Activated CD4-positive, CD25-positive, alpha-beta regulatory T cell (primary cell): ENCODE measurements around the gene ATL3.
"Not testable (repeated sequence)": the region's sequence is repeated elsewhere in the genome, so short reads cannot be mapped to it uniquely, and the experiment has no call there.

Experiments
- DNase-seq, 4 experiments: peaks; one replicate each; lab custom pipeline; 2025; lab: John Stamatoyannopoulos, UW

The ATL3 gene, protein sequence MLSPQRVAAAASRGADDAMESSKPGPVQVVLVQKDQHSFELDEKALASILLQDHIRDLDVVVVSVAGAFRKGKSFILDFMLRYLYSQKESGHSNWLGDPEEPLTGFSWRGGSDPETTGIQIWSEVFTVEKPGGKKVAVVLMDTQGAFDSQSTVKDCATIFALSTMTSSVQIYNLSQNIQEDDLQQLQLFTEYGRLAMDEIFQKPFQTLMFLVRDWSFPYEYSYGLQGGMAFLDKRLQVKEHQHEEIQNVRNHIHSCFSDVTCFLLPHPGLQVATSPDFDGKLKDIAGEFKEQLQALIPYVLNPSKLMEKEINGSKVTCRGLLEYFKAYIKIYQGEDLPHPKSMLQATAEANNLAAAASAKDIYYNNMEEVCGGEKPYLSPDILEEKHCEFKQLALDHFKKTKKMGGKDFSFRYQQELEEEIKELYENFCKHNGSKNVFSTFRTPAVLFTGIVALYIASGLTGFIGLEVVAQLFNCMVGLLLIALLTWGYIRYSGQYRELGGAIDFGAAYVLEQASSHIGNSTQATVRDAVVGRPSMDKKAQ

DNA sequence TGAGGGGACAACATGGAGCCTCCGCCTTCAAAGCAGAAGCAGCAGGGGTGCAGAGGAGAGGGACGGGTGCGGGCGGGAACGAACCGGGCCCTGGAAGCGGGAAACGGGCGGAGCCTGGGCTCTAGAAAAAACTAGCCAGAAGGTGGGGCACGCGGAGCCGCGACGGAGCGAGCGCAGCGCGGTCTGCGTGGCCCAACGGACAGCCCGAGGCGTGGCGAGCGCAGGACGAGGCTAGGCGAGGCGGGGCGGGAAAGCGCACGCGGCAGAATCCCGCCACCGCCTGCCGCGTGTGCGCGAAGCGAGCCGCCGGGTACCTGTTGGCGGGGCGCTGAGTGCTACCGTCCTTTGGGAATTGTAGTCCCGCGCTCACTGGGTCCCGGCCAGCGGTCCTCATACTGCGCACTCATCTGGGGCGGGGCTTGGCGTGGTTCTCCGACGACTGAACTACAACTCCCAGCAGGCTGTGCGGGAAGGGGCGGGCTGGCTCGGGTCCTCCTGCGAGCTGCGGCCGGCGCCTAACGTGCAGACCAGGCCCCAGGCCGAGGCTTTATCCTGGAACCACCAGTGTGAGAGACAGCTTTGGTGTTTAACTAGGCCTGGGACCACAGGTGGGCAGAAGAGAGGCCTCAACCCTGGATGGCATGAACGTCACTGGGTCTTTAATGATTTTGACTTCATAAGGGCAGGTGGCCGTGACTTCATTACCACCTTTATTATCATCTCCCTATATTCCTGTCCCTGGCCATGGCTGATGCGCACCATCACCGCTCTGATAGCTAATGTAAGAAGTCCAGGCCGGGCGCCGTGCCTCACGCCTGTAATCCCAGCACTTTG lies at the start of gene ATL3:
TSS of gene ATL3 (minus strand) at position 55 of the 834 bp plus-strand sequence. CDS start at position 14, 41 bp downstream.
- peak; percentile 86 to 92 (median 90) for DNase-seq

DNA sequence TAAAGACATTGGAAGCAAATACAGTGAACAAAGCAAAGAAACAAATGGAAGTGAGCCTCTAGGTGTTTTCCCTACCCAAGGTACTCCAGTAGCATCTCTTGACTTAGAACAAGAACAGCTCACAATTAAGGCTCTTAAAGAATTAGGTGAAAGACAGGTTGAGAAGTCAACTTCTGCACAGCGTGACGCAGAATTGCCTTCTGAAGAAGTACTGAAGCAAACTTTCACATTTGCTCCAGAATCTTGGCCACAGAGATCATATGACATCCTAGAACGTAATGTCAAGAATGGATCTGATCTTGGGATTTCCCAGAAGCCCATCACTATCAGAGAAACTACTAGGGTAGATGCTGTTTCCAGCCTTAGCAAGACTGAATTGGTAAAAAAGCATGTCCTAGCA lies 49.4 kb upstream of the ATL3 start:
- no peak for DNase-seq

DNA sequence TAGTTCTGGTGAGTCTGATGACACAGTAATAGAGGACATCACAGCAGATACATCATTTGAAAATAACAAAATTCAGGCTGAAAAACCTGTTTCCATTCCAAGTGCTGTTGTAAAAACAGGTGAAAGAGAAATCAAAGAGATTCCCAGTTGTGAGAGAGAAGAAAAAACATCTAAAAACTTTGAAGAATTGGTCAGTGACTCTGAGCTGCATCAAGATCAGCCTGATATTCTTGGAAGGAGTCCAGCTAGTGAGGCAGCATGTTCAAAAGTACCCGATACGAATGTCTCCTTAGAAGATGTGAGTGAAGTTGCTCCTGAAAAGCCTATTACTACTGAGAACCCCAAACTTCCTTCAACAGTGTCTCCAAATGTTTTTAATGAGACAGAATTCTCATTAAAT lies 48.8 kb upstream of the ATL3 start:
- DNase-seq = no peak

DNA sequence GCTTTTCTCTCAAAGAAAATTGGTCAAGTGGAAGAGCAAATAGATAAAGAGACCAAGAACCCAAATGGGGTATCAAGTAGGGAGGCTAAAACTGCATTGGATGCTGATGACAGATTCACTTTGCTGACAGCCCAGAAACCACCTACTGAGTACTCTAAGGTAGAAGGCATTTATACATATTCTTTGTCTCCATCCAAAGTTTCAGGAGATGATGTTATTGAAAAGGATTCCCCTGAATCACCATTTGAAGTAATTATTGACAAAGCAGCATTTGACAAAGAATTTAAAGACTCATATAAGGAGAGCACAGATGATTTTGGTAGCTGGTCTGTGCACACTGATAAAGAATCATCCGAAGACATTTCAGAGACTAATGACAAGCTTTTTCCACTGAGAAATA lies 47.8 kb upstream of the ATL3 start:
- DNase-seq = no peak

DNA sequence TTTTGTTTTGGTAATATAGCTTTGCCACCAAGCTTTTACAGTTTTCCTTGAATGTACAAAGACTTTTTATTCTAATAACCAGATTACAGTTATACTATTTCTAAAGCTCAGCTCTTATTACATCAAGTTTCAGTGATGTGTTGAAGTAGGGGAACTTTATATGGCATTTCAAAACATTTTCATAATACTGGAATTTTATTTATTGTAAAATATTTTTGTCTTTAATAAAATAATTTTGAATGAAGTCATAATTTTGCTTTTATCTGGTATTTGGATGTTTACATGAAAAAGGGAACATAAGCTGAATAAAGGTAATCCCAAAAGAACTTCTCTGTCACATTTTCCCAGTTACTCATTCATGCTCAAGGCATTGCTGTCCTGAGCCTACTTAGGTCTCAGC lies 44.9 kb upstream of the ATL3 start:
- no peak for DNase-seq

DNA sequence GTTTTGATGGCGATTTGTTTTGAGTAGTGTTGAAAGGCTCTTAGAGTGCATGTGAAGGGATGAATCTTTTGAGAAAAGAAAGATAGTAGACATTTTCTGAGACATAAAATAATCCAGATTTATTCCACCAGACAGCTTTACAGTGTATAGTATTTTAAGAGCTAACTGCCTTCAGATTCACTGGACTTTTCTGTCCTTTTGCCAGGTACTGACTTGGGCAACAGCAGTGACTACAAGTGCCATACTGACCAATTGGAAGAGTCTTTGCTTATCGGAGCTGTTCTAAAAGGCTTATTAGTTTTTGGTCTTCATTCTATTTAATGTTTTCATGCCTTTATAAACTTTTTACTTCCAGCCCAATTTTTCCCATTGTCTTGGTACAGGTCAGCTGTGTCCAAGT lies 42.6 kb upstream of the ATL3 start:
- no peak for DNase-seq

DNA sequence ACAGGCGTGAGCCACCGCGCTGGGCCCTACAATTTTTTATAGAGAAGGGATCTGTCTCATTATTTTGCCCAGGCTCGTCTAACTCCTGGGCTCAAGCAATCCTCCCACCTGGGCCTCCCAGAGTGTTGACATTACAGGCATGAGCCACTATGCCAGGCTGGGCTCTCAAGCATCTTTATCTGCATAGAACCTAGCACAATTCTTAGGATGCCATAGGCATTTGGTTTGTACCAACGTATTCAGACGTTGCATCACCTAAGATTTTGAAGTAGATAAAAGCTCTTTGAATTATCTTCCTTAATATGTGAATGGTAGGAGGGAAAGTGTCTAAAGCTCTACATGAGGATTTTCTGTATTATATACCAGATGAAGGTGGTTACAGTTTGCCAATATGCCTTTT lies 40.7 kb upstream of the ATL3 start:
- DNase-seq = no peak

DNA sequence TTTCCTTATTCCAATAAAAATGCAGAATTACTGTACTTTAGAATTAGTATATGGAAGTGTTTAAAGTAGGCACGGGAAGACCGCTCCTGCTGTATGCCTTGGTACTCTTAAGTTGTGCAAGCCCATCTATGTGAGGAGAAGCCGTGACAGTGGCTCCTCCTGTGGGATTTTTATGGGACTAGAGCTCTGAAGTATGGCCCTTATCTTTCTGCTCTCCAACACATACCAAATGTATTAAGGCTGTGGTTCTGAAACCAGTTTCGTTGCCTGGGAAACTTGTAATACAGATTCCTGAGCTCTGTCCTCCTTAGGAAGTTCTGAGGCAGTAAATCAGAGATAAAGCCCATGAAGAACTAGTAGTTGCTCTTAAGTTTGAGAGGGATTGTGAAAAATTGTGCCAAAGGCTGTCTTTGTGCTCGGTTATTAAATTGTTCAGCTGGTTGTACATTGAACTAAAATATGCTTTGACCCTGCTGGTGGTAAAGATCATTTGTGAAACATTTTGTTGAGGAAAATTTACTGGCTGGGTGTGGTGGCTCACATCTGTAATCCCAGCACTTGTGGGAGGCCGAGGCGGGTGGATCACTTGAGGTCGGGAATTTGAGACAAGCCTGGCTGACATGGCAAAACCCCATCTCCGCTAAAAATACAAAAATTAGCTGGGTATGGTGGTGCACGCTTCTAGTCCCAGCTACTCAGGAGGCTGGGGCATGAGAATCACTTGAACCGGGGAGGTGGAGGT lies 39.5 kb upstream of the ATL3 start:
- no peak for DNase-seq

DNA sequence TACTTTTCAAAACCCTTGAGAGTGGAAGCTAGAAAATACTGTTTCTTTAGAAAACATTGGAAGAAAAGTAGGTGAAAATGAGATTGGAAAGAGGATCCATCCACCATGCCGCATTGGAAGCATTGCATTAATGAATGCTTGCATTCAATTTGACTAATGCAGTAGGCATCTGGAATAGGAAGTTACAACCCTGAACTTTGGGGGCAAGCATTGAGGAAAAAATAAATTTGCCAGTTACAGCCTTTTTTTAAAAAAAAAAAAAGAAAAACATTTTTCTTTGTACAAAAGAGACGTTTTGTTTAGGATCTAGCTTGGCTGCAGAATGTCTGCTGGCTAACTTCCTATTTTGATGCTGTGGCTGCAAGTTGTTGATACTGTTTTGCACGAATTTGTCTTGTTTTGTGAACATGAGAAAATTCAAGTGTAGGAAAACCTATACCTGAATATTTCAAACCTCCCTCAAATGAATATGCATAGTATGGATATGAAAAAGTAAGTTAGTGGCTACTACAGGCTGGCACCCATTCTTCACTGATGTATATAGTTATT lies 38.2 kb upstream of the ATL3 start:
- DNase-seq = no peak

DNA sequence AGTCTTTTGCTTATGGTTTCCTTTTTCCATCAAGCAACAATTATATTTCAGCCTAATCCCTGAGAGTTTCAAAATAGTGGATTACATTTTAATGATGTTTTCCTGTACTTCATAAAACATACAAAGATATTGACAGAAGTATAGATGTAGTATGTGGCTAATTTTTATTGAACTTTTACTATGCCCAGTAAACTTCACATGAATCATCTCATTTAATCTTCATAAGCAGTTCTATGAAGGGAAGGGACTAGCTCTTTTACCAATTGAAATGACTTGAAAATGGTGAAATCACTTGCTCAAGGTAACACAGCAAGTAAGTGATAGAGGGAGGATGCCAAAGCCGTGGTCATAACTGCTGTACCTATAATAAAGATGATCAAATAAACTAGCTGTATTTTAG lies 37.6 kb upstream of the ATL3 start:
- no peak for DNase-seq

DNA sequence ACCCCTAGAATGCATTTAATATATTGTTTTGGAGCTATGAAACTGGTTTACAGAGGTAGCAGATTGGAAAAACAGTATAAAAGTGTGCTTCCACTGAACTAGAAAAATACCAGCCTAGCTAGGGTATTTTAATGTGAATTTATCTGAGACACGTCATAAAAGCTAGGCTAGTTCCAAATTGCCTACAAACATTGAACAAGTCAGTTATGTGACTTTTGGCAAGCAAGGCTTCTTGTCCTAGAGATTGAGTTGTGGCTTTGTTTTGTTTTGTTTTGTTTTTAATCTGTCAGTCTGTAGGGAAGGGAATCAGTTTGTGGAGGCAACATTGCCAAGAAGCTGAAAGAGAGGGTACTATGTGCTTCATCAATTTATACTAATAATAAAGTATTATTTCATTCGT lies 34.4 kb upstream of the ATL3 start:
- DNase-seq = no peak

DNA sequence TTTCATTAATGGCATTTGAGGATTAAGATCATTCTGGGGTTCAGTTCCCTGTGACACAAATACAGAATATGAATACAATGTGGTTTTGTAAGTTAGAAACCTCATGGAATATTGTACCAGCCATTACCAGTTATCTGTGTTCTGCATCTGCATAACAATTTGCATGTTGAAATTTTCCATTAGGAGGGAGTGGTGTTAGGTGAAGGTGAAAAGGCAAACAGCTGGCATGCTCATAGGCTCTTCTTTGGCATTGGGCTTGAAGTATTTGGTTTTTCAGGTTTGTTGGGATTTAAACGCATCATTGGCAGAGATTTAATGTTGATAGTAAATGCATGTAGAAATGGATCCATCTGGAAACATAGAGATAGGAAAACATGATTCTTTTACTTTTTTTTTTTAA lies 28.7 kb upstream of the ATL3 start:
- no peak for DNase-seq

DNA sequence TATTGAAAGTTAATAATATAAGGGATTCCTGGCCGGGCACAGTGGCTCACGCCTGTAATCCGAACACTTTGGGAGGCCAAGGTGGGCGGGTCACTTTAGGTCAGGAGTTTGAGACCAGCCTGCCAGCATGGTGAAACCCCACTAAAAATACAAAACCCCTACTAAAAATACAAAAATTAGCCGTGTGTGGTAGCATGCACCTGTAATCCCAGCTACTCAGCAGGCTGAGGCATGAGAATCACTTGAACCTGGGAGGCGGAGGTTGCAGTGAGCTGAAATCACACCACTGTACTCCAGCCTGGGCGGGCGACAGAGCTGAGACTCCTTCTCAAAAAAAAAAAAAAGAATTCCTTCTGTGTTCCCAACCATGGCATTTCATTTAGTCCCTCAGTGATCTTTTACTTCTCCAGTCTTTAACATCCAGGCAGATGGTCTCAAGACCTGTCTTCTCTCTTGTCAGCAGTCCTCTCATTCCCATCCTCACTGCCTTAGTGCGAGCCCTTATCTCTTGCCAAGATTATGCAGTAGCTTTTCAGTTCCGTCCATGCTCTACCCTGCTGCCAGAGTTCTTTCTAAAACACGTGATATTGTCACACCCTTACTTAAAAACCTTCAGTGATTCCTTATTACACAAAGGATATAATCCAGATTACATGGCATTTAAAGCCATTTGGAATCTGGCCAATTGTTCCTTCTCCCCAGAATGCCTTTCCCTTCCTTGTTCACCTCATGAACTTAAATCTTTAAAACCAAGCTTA lies 28.0 kb upstream of the ATL3 start:
- DNase-seq = no peak

DNA sequence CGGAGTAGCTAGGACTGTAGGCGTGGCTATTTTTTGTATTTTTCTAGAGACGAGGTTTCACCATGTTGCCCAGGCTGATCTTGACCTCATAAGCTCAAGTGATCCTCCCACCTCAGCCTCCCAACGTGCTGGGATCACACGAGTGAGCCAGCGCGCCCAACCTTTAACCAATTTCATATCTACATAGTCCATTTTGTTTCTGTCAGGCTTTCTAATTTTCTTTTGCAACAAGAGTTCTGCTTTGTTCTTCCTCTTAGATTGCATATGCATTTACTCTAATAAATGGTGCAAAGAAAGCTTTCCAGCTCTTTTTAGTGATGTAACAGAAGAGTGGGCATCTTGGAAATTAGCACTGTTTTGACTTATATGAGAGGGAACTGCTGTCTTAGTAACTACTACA lies 23.4 kb upstream of the ATL3 start:
- no peak for DNase-seq

DNA sequence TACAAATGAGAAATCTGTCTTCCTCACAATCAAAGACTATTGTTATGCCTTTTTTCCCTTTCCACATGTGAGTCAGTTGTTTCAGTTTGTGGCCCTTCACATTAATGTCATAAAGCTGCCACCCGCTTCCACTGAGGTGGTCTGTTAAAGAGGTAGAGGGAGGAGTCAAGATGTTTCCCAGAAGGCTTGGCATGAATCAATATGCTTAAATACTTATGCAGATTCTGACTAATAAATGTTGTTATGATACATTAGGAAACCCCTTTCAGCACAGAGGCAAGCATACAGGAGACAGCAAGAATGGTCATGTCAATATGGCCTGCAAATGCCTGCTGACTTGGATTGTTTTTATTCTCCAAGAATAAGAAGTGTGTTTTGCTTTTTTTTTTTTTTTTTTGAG lies 16.7 kb upstream of the ATL3 start:
- no peak for DNase-seq

DNA sequence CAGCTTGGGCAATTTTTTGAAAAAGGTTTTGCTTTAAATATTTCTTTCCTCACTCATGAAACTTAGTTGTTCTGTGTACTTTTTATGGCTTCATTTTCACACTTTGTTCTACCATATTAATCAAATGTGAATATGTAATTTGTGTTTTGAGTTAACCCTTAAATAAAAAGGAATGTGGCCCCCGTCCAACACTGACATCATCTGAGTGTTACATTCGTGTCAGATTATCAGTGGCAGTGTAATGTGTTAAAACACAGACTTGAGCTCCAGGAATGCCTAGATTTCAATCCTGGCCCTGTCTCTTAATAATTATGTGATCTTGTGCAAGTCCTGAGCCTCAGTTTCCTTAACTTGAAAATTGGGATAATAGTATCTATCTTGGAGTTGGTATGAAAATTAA lies 15.8 kb upstream of the ATL3 start:
- DNase-seq = no peak

DNA sequence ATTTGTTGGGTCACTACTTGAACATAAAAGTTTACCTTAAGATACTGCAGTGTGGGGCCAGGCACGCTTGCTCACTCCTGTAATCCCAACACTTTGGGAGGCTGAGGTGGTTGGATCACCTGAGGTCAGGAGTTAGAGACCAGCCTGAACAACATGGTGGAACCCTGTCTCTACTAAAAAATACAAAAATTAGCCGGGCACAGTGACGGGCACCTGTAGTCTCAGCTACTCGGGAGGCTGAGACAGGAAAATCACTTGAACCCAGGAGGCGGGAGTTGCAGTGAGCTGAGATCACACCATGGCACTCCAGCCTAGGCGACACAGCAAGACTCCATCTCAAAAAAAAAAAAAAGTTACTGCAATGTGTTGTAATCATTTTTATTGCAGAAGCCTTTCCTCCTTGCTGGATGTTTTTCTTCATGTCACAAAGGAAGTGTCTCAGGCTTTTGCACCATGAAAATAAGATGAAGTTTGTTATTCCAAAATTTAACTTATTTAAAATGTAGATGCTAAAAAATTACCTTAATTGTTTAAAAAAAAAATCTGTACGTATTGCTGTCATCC lies 14.1 kb upstream of the ATL3 start:
- not testable (repeated sequence) for DNase-seq

DNA sequence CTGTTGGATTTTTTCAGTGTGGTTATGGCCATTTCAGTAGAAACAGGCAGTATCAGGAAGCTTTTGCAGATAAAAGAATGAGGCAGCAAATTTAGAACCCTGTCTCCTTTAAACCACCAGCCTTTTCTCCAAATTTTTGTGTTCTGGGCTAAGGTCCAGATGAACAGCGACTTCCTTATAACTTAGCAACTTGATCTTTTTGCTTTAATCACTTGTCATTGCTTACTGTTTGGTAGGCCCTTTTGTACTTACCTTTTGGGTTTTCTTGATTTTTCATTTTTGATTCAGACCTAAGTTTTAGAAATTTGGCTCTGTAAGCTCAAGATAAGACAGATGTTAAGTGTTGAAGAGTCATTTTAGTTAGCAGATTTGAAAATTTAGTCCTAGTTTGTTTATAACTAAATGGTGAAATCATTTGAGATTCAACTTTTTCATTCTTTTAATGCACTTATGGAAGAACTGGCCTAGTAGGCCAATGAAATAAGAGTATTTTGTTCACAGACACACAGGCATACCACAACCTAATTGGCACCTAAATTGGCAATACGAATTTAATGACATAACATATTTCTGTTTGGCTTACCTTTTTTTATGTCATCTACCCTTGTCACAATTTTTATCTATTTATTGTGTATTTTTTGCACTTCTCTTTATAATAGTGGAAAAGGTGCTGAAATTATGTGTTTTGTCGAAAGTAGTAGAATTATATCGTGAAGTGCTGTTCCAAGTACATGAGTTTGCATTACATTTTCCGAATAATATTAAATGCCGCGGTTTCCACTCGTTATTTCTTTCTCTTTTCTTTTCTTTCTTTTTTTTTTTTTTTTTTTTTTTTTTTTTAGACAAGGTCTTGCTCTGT lies 12.2 kb upstream of the ATL3 start:
- DNase-seq = no peak

DNA sequence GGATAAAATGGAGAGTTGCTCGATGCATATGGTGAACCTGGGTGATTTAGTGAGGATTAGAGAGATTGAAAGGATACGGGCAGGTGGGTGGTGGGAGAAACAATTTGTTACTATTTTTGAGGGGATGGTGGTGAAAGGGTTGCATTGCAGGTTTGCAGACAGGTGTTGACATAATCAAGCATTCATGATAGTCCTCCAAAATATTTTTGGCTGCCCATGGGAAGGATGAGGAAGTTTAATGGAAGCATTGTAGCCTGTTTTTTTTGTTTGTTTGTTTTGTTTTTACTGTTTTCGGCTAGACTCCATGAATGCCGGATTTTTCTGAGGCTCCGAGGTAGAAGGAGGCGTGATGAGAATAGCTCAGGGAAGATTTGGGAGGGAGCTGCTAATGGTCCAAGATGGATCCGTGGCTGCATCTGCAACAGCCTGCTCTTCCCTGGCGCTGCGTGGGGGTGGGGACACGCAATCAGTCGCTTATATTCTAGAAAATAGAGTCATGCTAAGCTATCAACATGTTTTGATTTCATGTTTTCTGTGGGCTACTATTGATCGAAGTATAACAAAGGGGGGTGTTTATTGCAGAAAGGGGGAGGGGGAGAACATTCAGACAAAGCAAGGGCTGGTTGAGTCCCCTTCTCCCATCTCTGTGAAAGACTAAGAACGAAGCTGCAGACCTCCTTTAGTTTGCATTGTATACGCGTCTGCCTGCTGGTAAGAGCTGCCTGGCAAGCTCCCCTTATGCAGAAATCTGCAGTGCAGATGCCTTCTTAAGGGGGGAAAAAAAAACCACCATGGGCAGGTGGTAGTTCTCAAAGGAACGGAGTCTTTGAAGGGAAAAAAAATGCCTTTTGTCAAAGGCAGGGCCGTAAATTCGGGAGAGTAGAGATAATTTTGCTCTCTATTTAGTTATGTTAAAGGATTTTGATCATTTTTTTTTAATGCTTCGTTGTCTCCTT lies 11.2 kb upstream of the ATL3 start:
- no peak for DNase-seq
